HG03135 (cell line): ENCODE results near the gene YIF1A.

Source experiments
- ATAC-seq: cut with Tn5 transposase; IDR thresholded peaks from one replicate; pipeline ENCODE4 v1.9.1; 2021; ENCODE audit warnings: mild to moderate bottlenecking, moderate library complexity; ENCODE audit not compliant: unreplicated experiment

YIF1A gene

GRCh38 chr11:66248903-66249302, 40.0 kb downstream of the YIF1A start:
- ATAC-seq = no peak

GRCh38 chr11:66247801-66248200, 41.1 kb downstream of the YIF1A start:
- ATAC-seq = no peak

- no peak for ATAC-seq
These were observed 41.6 kb downstream of the YIF1A start for GRCh38 chr11:66247295-66247694.

GRCh38 chr11:66243782-66244535, 45.0 kb downstream of the YIF1A start:
- no peak for ATAC-seq

GRCh38 chr11:66242095-66242765, 46.7 kb downstream of the YIF1A start:
- no peak for ATAC-seq

GRCh38 chr11:66240781-66241136, 48.2 kb downstream of the YIF1A start:
- ATAC-seq = no peak

- ATAC-seq = no peak
These were observed 48.8 kb downstream of the YIF1A start for GRCh38 chr11:66239998-66240780.

GRCh38 chr11:66239511-66239910, 49.4 kb downstream of the YIF1A start:
- ATAC-seq = no peak

- no peak for ATAC-seq
These were observed 50.0 kb downstream of the YIF1A start for GRCh38 chr11:66238786-66239413.

GRCh38 chr11:66237867-66238266, 51.1 kb downstream of the YIF1A start:
- no peak for ATAC-seq

- ATAC-seq = no peak
These were observed 53.8 kb downstream of the YIF1A start for GRCh38 chr11:66235141-66235540.
